H1 (cell line): ENCODE measurements around the gene CNTN6. TPM values are rescaled to one million over a fixed set of nuclear protein-coding genes. Genes with fewer than 3 reads are reported as not detected.

ENCODE experiments used
- CTCF ChIA-PET: fragments of 300-600 bp; sonication (Branson Sonifier 250); formaldehyde crosslinking; loops from one replicate; lab custom pipeline; 2021; ENCODE audit not compliant: partially characterized antibody; lab: Charles Lee
- POLR2A ChIA-PET: fragments of 300-600 bp; sonication (Branson Sonifier 250); formaldehyde crosslinking; loops from one replicate; lab custom pipeline; 2021; ENCODE audit warnings: inconsistent platforms; ENCODE audit not compliant: partially characterized antibody; lab: Charles Lee
- DNase-seq, 2 experiments: peaks; one replicate each; pipeline versions ENCODE4 v3.0.0 to v3.0.0-alpha.2; 2010 to 2022; ENCODE audit warnings: low spot score in 2 of 2, low read depth in 1 of 2, mixed read lengths in 1 of 2
- FAIRE-seq: peaks from 2 replicates; lab custom pipeline; 2011; peaks lifted over from hg19 to GRCh38; lab: Jason Lieb, UNC
- H2AFZ ChIP-seq: 2 replicates; pipeline ENCODE4 v1.8.1; 2012; ENCODE audit warnings: low read length, inconsistent platforms
- H2AK5ac ChIP-seq: 2 replicates; pipeline ENCODE4 v1.6.1; 2013; ENCODE audit warnings: low read depth, low read length
- H2BK120ac ChIP-seq: replicated peaks from 2 replicates; pipeline ENCODE3; 2013; ENCODE audit warnings: low read depth, low read length, inconsistent platforms
- H2BK12ac ChIP-seq: 2 replicates; pipeline ENCODE4 v1.6.1; 2013; ENCODE audit warnings: low read depth, low read length
- H2BK15ac ChIP-seq: 2 replicates; pipeline ENCODE4 v1.6.1; 2013; ENCODE audit warnings: low read length
- H2BK20ac ChIP-seq: 2 replicates; pipeline ENCODE4 v1.6.1; 2013; ENCODE audit warnings: low read length
- H2BK5ac ChIP-seq: 2 replicates; pipeline ENCODE4 v1.6.1; 2013; ENCODE audit warnings: low read depth, low read length
- H3K14ac ChIP-seq: 2 replicates; pipeline ENCODE4 v1.6.1; 2013; ENCODE audit warnings: inconsistent platforms; ENCODE audit not compliant: insufficient read length
- H3K18ac ChIP-seq: 2 replicates; pipeline ENCODE4 v1.6.1; 2013; ENCODE audit warnings: low read length; ENCODE audit errors: extremely low read depth
- H3K23ac ChIP-seq: 2 replicates; pipeline ENCODE4 v1.6.1; 2013; ENCODE audit warnings: inconsistent platforms; ENCODE audit not compliant: insufficient read length
- H3K23me2 ChIP-seq: 2 replicates; pipeline ENCODE4 v1.6.1; 2013; ENCODE audit warnings: low read depth, low read length
- H3K27ac ChIP-seq: 2 replicates; pipeline ENCODE4 v1.6.1; 2011; ENCODE audit warnings: low read depth, low read length, inconsistent platforms
- H3K27me3 ChIP-seq, 4 experiments: replicated peaks in 1 of 4; 1 replicate in 1 of 4; 2 replicates in 3 of 4; pipeline versions ENCODE4 v1.6.1 to v1.8.1; 2011 to 2013; ENCODE audit warnings: low read length in 3 of 4, mild to moderate bottlenecking in 3 of 4, inconsistent platforms in 2 of 4, mixed read lengths in 2 of 4, moderate library complexity in 1 of 4; ENCODE audit not compliant: control insufficient read depth in 3 of 4, insufficient read depth in 3 of 4; ENCODE audit errors: extremely low read depth in 1 of 4
- H3K36me3 ChIP-seq, 4 experiments: 2 replicates each; pipeline versions ENCODE4 v1.6.1 to v1.8.1; 2011 to 2013; ENCODE audit warnings: mild to moderate bottlenecking in 4 of 4, low read length in 3 of 4, moderate library complexity in 2 of 4, control low read depth in 1 of 4, inconsistent platforms in 1 of 4; ENCODE audit not compliant: insufficient read depth in 4 of 4, control insufficient read depth in 2 of 4
- H3K4ac ChIP-seq: replicated peaks from 2 replicates; pipeline ENCODE3; 2013; ENCODE audit warnings: low read length, low read depth, mixed read lengths, inconsistent platforms; ENCODE audit not compliant: insufficient read length
- H3K4me1 ChIP-seq, 4 experiments: replicated peaks in 1 of 4; 1 replicate in 1 of 4; 2 replicates in 3 of 4; pipeline versions ENCODE4 v1.6.1 to v1.8.1; 2011 to 2013; ENCODE audit warnings: low read length in 3 of 4, inconsistent platforms in 2 of 4, mixed read lengths in 1 of 4; ENCODE audit not compliant: insufficient read depth in 4 of 4, control insufficient read depth in 3 of 4
- H3K4me2 ChIP-seq, 2 experiments: 2 replicates each; pipeline versions ENCODE4 v1.6.1 to v1.8.1; 2011 to 2013; ENCODE audit warnings: low read depth in 2 of 2, low read length in 2 of 2, control low read depth in 1 of 2, inconsistent platforms in 1 of 2, mild to moderate bottlenecking in 1 of 2; ENCODE audit not compliant: insufficient read depth in 1 of 2
- H3K4me3 ChIP-seq, 4 experiments: fragments of 200-600, 300-600 bp in 1 of 4; sonication (generic), shearing (Covaris generic), sonication (Bioruptor Twin) in 1 of 4; 2 replicates each; pipeline versions ENCODE4 v1.5.1 to v1.8.1; 2011 to 2016; ENCODE audit warnings: low read length in 4 of 4, low read depth in 3 of 4, control low read depth in 2 of 4, inconsistent platforms in 2 of 4, mild to moderate bottlenecking in 2 of 4, mixed read lengths in 1 of 4, moderate library complexity in 1 of 4; ENCODE audit not compliant: insufficient read depth in 2 of 4; ENCODE audit errors: extremely low read depth in 1 of 4
- H3K56ac ChIP-seq: replicated peaks from 2 replicates; pipeline ENCODE3; 2013; ENCODE audit warnings: low read depth, mild to moderate bottlenecking, mixed read lengths, low read length, inconsistent platforms; ENCODE audit not compliant: insufficient read length
- H3K79me1 ChIP-seq: 2 replicates; pipeline ENCODE4 v1.6.1; 2013; ENCODE audit warnings: low read depth, low read length, control low read depth
- H3K79me2 ChIP-seq, 2 experiments: 2 replicates each; pipeline versions ENCODE4 v1.6.1 to v1.8.1; 2012 to 2013; ENCODE audit warnings: low read length in 2 of 2, mild to moderate bottlenecking in 2 of 2, inconsistent platforms in 1 of 2; ENCODE audit not compliant: insufficient read depth in 2 of 2, control insufficient read depth in 1 of 2
- H3K9ac ChIP-seq, 4 experiments: replicated peaks in 1 of 4; 1 replicate in 1 of 4; 2 replicates in 3 of 4; pipeline versions ENCODE4 v1.6.1 to v1.8.1; 2011 to 2013; ENCODE audit warnings: low read depth in 3 of 4, low read length in 3 of 4, control low read depth in 2 of 4, mild to moderate bottlenecking in 2 of 4, moderate library complexity in 2 of 4, inconsistent platforms in 1 of 4; ENCODE audit errors: extremely low read depth in 1 of 4
- H3K9me3 ChIP-seq, 2 experiments: 2 replicates each; pipeline versions ENCODE4 v1.6.1 to v1.8.1; 2012 to 2013; ENCODE audit warnings: mild to moderate bottlenecking in 2 of 2, moderate library complexity in 2 of 2, control low read depth in 1 of 2, inconsistent platforms in 1 of 2, low read depth in 1 of 2, low read length in 1 of 2, mixed read lengths in 1 of 2; ENCODE audit not compliant: insufficient read depth in 2 of 2
- H4K20me1 ChIP-seq, 2 experiments: replicated peaks in 1 of 2; 2 replicates each; pipeline versions ENCODE3 to v1.8.1; 2011 to 2013; ENCODE audit warnings: inconsistent platforms in 2 of 2, low read length in 2 of 2, mild to moderate bottlenecking in 1 of 2; ENCODE audit not compliant: insufficient read depth in 2 of 2, control insufficient read depth in 1 of 2
- H4K5ac ChIP-seq: 2 replicates; pipeline ENCODE4 v1.6.1; 2013; ENCODE audit warnings: low read length, low read depth, mixed read lengths, inconsistent platforms; ENCODE audit not compliant: insufficient read length
- H4K8ac ChIP-seq: 2 replicates; pipeline ENCODE4 v1.8.0; 2013; ENCODE audit warnings: mild to moderate bottlenecking, moderate library complexity, low read length, inconsistent platforms; ENCODE audit not compliant: insufficient read depth; ENCODE audit errors: extremely low read depth
- H4K91ac ChIP-seq: replicated peaks from 2 replicates; pipeline ENCODE3; 2013; ENCODE audit warnings: low read length, mixed read lengths, inconsistent platforms; ENCODE audit not compliant: insufficient read length
- JUN ChIP-seq: IDR thresholded peaks from 2 replicates; pipeline ENCODE4 v1.6.1; 2011; ENCODE audit warnings: low read depth, mild to moderate bottlenecking, improper control_type of control experiment, low read length
- JUND ChIP-seq: IDR thresholded peaks from 2 replicates; pipeline ENCODE4 v1.6.1; 2011; ENCODE audit warnings: mild to moderate bottlenecking, improper control_type of control experiment, low read length
- SP1 ChIP-seq: IDR thresholded peaks from 2 replicates; pipeline ENCODE4 v1.6.1; 2011; ENCODE audit warnings: low read depth, low read length
- WGBS, 2 experiments: shearing (Covaris generic) in 1 of 2; methylation state at CpG; one replicate each; pipeline versions ENCODE4 v1.1.6 to v1.1.7; 2013 to 2015; ENCODE audit warnings: low lambda C conversion rate in 2 of 2, mixed read lengths in 2 of 2, inconsistent platforms in 1 of 2, low coverage in 1 of 2, missing lambda C conversion rate in 1 of 2; ENCODE audit not compliant: insufficient replicate concordance in 2 of 2, insufficient coverage in 1 of 2, insufficient read length in 1 of 2; ENCODE audit errors: extremely low coverage in 1 of 2, missing lambda C conversion rate in 1 of 2; 5-methylcytosine and 5-hydroxymethylcytosine counted together
- polyA plus RNA-seq, 7 experiments: library from polyadenylated mRNA; depleted of rRNA in 3 of 7; stranded (reverse) in 5 of 7; unstranded in 2 of 7; fragments of >200 nt in 5 of 7; fragments of 200-250 nt in 2 of 7; gene quantifications; 1 replicate in 5 of 7; 2 replicates in 1 of 7; 4 replicates in 1 of 7; pipeline versions ENCODE4 v1.2.1 to v1.2.3, GENCODE V29; 2011 to 2013; ENCODE audit warnings: missing spikeins in 2 of 7, mixed read lengths in 2 of 7
- total RNA-seq: library from RNA; stranded (reverse); fragmentation: NEBNext Ultra II Directional; extraction: Animal tissue kit (Norgen Biotek cat#: 25700); gene quantifications from 2 replicates; pipeline ENCODE4 v1.2.1, GENCODE V29; 2021

The CNTN6 gene
- total and polyA plus RNA-seq, 2 of the 8 experiments (the other 6 are each of a cell fraction or from before 2014, with no cell fraction given), result not detected

DNA sequence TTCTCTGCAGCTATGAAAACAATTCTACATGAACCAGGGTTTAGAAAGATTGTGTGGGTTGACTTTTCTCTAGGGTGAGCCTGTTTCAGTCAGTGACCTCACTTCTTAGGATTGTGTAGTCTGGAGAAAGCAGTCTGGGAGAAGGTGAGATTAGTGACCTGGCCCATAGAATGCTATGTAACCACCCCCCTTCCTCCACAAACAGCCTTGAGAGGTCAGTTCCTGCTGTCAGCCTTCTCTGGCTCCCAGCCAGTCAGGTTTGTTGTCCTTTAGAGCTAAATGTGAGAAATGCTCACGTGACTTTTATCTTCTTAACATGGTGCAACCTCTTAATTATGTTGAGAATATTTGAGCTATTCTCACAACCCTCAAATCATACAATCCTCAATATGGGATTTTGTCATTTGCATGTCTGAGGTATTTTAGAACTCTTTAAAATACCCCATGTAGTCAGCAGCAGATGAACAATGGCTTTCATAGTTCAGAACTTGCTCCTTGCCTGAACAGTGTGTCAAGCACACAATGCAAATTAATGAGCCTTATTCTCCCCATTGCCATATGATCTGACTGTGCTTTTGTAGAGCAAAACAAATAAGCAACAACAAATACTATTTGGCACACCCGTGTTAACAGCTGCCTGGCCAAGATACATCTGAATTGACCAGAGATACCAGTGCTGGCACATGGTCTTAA, 311.6 kb downstream of the CNTN6 start:
- no peak overlapping the region for H3K27ac ChIP-seq
- H4K8ac ChIP-seq, result no peak overlapping the region
- H3K23ac ChIP-seq, result no peak overlapping the region
- H2AK5ac ChIP-seq, result no peak overlapping the region
- no peak overlapping the region for H2BK5ac ChIP-seq
- H2BK120ac ChIP-seq, result no peak overlapping the region
- TF ChIP-seq JUN (0 out of 2 replicates have a peak, but pooled peaks have one; percentile 30), SP1 (no peak), JUND (peak; percentile 63; the same call in 1 of the 2 replicates)
- DNase-seq (peak in 1 of 2 experiments; percentile 23), FAIRE-seq (no peak)
- no peak overlapping the region for H3K4ac ChIP-seq
- H3K27me3 ChIP-seq, result no peaks in the 10 kb centered on the region
- ChIA-PET CTCF (no interaction called here), POLR2A (no interaction called here)
- no peak overlapping the region for H2BK12ac ChIP-seq
- H3K14ac ChIP-seq, result no peak overlapping the region
- no peak overlapping the region for H4K5ac ChIP-seq
- no peak overlapping the region for H3K56ac ChIP-seq
- no peak overlapping the region for H3K4me3 ChIP-seq
- H4K91ac ChIP-seq, result no peak overlapping the region
- H3K4me1 ChIP-seq, result no peaks in the 10 kb centered on the region
- H3K4me2 ChIP-seq, result no peak overlapping the region
- no peak overlapping the region for H2BK20ac ChIP-seq
- no peaks in the 10 kb centered on the region for H3K9me3 ChIP-seq
- H3K79me1 ChIP-seq, result no peaks in the 10 kb centered on the region
- 87% methylated on average over 2 of the region's 2 CpGs; no CpG with 5 or more reads in 1 of the 2 experiments for WGBS, 2 experiments
- no peaks in the 10 kb centered on the region for H3K36me3 ChIP-seq
- H3K18ac ChIP-seq, result no peak overlapping the region
- H4K20me1 ChIP-seq, result no peaks in the 10 kb centered on the region
- H3K9ac ChIP-seq, result no peak overlapping the region
- H3K79me2 ChIP-seq, result no peaks in the 10 kb centered on the region
- no peaks in the 10 kb centered on the region; the same call in 1 of the 2 replicates for H3K23me2 ChIP-seq
- H2AFZ ChIP-seq, result 0 out of 2 replicates have a peak overlapping the region, but pooled peaks have one; percentile 17
- H2BK15ac ChIP-seq, result no peak overlapping the region
